Upper lobe of right lung (tissue), 1 donor: Measurements from ENCODE around the gene CADPS. TPM values are rescaled to one million over a fixed set of nuclear protein-coding genes. Genes with fewer than 3 reads are reported as not detected.

Source experiments
- ATAC-seq: fragments of 200-7000 bp; cut with Tn5 transposase; one replicate; pipeline ENCODE4 v1.9.1; 2020; ENCODE audit warnings: mild to moderate bottlenecking, moderate library complexity
- DNase-seq: peaks from one replicate; pipeline ENCODE4 v3.0.0-alpha.2; 2020
- H3K27ac ChIP-seq: fragments of 200-600 bp; one replicate; pipeline ENCODE4 v1.8.0; 2022
- H3K27me3 ChIP-seq: fragments of 200-600 bp; one replicate; pipeline ENCODE4 v1.8.0; 2022; ENCODE audit warnings: mild to moderate bottlenecking
- H3K36me3 ChIP-seq: fragments of 200-600 bp; one replicate; pipeline ENCODE4 v1.8.0; 2022
- H3K4me1 ChIP-seq: fragments of 200-600 bp; one replicate; pipeline ENCODE4 v1.8.0; 2022
- H3K4me3 ChIP-seq: fragments of 200-600 bp; one replicate; pipeline ENCODE4 v1.8.0; 2022; ENCODE audit warnings: mild to moderate bottlenecking
- H3K9me3 ChIP-seq: fragments of 200-600 bp; one replicate; pipeline ENCODE4 v1.8.0; 2022
- intact Hi-C: fragments of 100-400 bp; cut with DNase I; formaldehyde crosslinking; loops from one replicate; pipeline ENCODE4 v1.11.0; 2022
- total RNA-seq: library from RNA; stranded (reverse); fragmentation: NEBNext Ultra II Directional; extraction: Animal tissue kit (Norgen Biotek cat#: 25700); gene quantifications from one replicate; pipeline ENCODE4 v1.2.1, GENCODE V29; 2021
- TF ChIP-seq, protein P1 (sequence below): fragments of 200-600 bp; IDR thresholded peaks from one replicate; pipeline ENCODE4 v1.8.0; 2022; ENCODE audit warnings: antibody characterized with exemption
- donor health status: DM: no; HTN: yes; CAD: no; lungs with severe emphysema.

The CADPS gene
- total RNA-seq, 1 donor from 2014 or later = 1.1 TPM

- TF ChIP-seq, protein P1, sequence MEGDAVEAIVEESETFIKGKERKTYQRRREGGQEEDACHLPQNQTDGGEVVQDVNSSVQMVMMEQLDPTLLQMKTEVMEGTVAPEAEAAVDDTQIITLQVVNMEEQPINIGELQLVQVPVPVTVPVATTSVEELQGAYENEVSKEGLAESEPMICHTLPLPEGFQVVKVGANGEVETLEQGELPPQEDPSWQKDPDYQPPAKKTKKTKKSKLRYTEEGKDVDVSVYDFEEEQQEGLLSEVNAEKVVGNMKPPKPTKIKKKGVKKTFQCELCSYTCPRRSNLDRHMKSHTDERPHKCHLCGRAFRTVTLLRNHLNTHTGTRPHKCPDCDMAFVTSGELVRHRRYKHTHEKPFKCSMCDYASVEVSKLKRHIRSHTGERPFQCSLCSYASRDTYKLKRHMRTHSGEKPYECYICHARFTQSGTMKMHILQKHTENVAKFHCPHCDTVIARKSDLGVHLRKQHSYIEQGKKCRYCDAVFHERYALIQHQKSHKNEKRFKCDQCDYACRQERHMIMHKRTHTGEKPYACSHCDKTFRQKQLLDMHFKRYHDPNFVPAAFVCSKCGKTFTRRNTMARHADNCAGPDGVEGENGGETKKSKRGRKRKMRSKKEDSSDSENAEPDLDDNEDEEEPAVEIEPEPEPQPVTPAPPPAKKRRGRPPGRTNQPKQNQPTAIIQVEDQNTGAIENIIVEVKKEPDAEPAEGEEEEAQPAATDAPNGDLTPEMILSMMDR = no peak
- Histone ChIP-seq H3K27ac (no peak overlapping the region), H3K36me3 (no peaks in the 10 kb centered on the region), H3K4me1 (no peaks in the 10 kb centered on the region), H3K9me3 (no peaks in the 10 kb centered on the region), H3K4me3 (no peak overlapping the region), H3K27me3 (no peaks in the 10 kb centered on the region)
- DNase-seq (no peak), ATAC-seq (no peak)
- intact Hi-C loops = no loop called here
Observed at GRCh38 chr3:62403765-62404164, 471.5 kb downstream of the CADPS start.

- Histone ChIP-seq H3K36me3 (no peaks in the 10 kb centered on the region), H3K27me3 (no peaks in the 10 kb centered on the region), H3K9me3 (no peaks in the 10 kb centered on the region), H3K4me1 (no peaks in the 10 kb centered on the region), H3K4me3 (no peak overlapping the region), H3K27ac (no peak overlapping the region)
- ATAC-seq = no peak
- intact Hi-C loops = no loop called here
- TF ChIP-seq, protein P1 = no peak
- no peak for DNase-seq
Observed at GRCh38 chr3:62392626-62393292, 482.5 kb downstream of the CADPS start.

DNA sequence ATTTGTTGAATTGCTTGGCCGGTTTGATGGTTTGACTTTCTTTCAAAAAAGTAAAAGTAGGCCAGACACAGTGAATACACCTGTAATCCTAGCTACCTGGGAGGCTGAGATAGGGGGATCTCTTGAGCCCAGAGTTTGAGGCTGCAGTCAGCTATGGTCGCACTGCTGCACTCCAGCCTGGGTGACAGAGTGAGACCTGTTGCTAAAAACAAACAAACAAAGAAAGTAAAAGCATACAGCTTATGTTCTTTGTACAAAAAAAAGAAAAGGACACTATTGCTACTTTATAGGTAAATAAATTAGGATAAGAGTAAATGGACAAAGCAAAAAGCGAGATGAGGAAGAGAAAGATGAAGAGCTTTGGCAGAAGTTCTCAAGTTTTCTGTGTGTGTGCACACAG is 488.0 kb downstream of the CADPS start:
- no peaks in the 10 kb centered on the region for H3K4me1 ChIP-seq
- no peaks in the 10 kb centered on the region for H3K9me3 ChIP-seq
- peaks cover 6% of the 10 kb centered on the region for H3K27me3 ChIP-seq
- ATAC-seq = no peak
- no peak overlapping the region for H3K4me3 ChIP-seq
- H3K27ac ChIP-seq = no peak overlapping the region
- H3K36me3 ChIP-seq = no peaks in the 10 kb centered on the region
- DNase-seq = no peak
- TF ChIP-seq, protein P1 = no peak
- intact Hi-C loops = no loop called here

GRCh38 chr3:62379321-62379798 is 495.9 kb downstream of the CADPS start:
- peaks cover 2% of the 10 kb centered on the region for H3K4me1 ChIP-seq
- no peaks in the 10 kb centered on the region for H3K36me3 ChIP-seq
- H3K4me3 ChIP-seq = no peak overlapping the region
- DNase-seq (no peak), ATAC-seq (no peak)
- peaks cover 84% of the 10 kb centered on the region for H3K27me3 ChIP-seq
- intact Hi-C loops = no loop called here
- H3K9me3 ChIP-seq = no peaks in the 10 kb centered on the region
- TF ChIP-seq, protein P1 = no peak
- H3K27ac ChIP-seq = no peak overlapping the region

DNA sequence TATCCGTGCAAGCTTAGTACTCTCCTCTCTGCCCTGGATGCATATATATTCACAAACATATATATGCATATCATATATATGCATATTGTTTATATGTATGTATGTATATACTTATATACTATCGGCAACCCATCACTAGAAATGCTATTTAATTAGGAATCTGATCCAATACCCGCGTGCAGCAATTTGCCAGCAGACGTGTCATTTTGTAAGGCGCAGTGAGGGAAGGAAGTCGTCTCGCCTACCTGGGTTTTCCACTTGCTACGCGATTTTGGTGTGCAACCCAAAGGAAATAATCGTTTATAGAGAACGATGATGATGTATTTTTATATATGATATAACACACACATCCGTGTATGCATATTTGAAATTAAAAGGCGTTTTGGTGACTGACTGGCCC is 496.3 kb downstream of the CADPS start:
- TF ChIP-seq, protein P1 = no peak
- H3K4me1 ChIP-seq = peaks cover 6% of the 10 kb centered on the region
- DNase-seq = no peak
- no peak overlapping the region for H3K27ac ChIP-seq
- H3K9me3 ChIP-seq = no peaks in the 10 kb centered on the region
- intact Hi-C loops = no loop called here
- peaks cover 88% of the 10 kb centered on the region for H3K27me3 ChIP-seq
- H3K36me3 ChIP-seq = no peaks in the 10 kb centered on the region
- no peak overlapping the region for H3K4me3 ChIP-seq
- ATAC-seq = no peak
